Measurements from ENCODE around the gene ATP2C1.

Gene ATP2C1

DNA sequence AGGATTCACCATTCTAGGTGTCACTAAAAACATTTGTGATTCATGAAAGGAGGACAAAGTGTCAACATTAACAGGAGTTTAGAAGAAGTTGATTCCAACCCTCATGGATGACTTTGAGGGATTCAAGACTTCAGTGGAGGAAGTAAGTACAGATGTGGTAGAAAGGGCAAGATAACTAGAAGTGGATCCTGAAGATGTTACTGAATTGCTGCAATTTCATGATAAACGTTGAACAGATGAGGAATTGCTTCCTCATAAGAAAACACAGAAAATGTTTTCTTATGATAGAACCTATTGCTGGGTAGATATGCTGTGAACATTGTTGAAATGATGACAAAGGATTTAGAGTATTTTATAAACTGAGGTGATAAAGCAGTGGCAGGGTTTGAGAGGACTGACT lies 23.5 kb upstream of the ATP2C1 start:
- H3K27me3 Mint-ChIP-seq, result peaks cover 0 to 7% of the 10 kb centered on the region in 2 donors
- no peak for DNase-seq
- H3K27ac Mint-ChIP-seq, result no peak overlapping the region
- H3K4me3 Mint-ChIP-seq, result no peak overlapping the region
- H3K4me1 Mint-ChIP-seq (ENCODE audit: low read depth in 2 of 2), result no peaks in the 10 kb centered on the region
- H3K36me3 Mint-ChIP-seq (ENCODE audit: insufficient read depth), result peaks cover 4% of the 10 kb centered on the region
- no peak for ATAC-seq (replicated peaks)
- H3K9me3 Mint-ChIP-seq, result no peaks in the 10 kb centered on the region

DNA sequence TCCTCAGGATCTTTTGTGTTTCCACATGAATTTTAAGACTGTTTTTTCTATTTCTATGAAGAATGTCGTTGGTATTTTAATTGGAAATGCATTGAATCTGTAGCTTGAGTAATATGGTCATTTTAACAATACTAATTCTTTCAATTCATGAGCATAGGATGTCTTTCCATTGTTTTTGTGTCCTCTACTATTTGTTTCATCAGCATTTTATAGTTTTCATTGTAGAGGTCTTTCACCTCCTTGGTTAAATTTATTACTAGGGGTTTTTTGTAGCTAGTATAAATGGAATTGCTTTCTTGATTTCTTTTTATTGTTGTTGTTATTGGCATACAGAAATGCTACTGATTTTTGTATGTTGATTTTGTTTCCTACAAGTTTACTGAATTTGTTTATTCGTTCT lies 17.3 kb upstream of the ATP2C1 start:
- Mint-ChIP-seq H3K9me3 (peaks cover 0 to 8% of the 10 kb centered on the region in 2 donors), H3K36me3 (ENCODE audit: insufficient read depth) (peaks cover 4% of the 10 kb centered on the region), H3K4me1 (ENCODE audit: low read depth in 2 of 2) (no peaks in the 10 kb centered on the region)

DNA sequence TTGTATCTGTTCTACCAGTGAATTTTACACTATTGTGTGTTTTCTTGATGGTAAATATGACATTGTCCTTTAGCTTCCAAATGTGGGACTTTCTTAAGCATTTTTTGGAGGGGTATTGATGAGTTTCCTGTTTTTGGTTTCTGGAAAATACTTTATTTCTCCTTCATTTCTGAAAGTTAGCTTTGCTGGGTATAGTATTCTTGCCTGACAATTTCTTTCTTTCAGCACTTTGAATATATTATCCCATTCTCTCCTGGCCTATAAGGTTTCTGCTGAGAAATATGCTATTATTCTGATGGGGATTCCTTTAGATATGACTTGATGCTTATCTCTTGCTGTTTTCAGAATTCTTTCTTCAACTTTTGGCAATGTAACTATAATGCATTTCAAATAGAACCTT lies 15.4 kb upstream of the ATP2C1 start:
- Mint-ChIP-seq H3K4me3 (no peak overlapping the region), H3K4me1 (ENCODE audit: low read depth in 2 of 2) (no peaks in the 10 kb centered on the region)

More for the DNA sequence above, 17.3 kb upstream of the ATP2C1 start:
- Mint-ChIP-seq H3K4me3 (no peak overlapping the region), H3K27me3 (peaks cover 18 to 26% of the 10 kb centered on the region in 2 donors), H3K27ac (no peak overlapping the region)
- ATAC-seq (replicated peaks), result no peak
- no peak for DNase-seq

DNA sequence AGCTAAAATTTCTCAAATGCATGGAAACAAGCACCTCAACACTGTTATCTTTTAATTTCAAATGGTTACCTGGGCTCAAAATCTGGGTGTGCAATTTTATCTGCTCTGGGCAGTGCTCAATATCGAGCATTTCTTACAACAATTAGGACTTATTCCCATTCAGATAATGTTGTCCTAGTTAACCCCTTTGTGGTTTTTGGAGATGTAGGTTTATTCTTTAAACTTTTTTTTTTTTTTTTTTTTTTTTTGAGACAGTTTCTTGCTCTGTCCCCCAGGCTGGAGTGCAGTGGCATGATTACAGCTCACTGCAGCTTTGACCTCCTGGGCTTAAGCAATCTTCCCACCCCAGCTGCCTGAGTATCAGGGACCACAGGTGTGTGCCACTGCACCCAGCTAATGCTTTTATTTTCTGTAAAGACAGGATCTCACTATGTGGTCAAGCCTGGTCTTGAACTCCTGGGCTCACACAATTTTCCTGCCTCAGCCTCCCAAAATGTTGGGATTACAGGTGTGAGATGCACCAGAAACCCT lies 4.4 kb upstream of the ATP2C1 start:
- no peak for DNase-seq
- Mint-ChIP-seq H3K27ac (no peak overlapping the region), H3K4me3 (no peak overlapping the region), H3K36me3 (ENCODE audit: insufficient read depth) (peaks cover 16% of the 10 kb centered on the region), H3K27me3 (peaks cover 32 to 38% of the 10 kb centered on the region in 2 donors), H3K9me3 (no peaks in the 10 kb centered on the region), H3K4me1 (ENCODE audit: low read depth in 2 of 2) (peaks cover under 1 to 8% of the 10 kb centered on the region in 2 donors)
- no peak for ATAC-seq (replicated peaks)

More for the DNA sequence above, 15.4 kb upstream of the ATP2C1 start:
- H3K36me3 Mint-ChIP-seq (ENCODE audit: insufficient read depth), result peaks cover 4% of the 10 kb centered on the region
- peaks cover 18 to 34% of the 10 kb centered on the region in 2 donors for H3K27me3 Mint-ChIP-seq
- H3K9me3 Mint-ChIP-seq, result peaks cover 0 to 8% of the 10 kb centered on the region in 2 donors
- DNase-seq, result no peak
- no peak overlapping the region for H3K27ac Mint-ChIP-seq
- no peak for ATAC-seq (replicated peaks)

DNA sequence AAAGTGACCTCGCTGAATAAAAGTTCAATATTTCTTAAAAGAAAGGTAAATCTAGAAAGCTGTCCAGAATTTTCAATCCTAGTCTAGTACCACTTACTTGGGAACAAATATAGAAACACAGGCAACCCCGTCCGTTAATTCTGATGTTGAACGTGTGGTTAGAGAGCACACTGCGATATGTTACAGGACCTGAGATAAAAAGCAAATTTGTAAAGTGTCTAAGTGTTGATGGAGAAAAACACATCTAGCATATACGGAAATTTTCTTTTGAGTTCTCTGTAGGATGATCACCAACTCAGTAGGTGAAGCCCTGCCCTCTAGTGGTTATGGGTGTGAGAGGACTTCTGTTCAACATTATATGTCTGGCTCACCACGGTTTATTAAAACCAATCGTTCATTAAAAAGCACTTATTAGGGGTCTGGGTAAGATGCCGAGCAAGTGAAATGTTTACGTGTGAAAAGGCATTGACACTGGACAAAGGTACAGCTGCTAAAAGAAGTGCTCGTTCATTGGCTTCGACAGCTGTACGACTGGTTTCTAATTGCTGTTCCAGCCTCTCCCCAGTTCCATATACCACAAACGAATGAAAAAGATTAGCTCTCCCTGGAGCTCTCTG lies 1.0 kb upstream of the ATP2C1 start:
- DNase-seq, result peak; percentile 58 to 68 (median 67)
- Mint-ChIP-seq H3K4me1 (ENCODE audit: low read depth in 2 of 2) (peaks cover 20 to 39% of the 10 kb centered on the region in 2 donors), H3K27me3 (peaks cover 0 to 8% of the 10 kb centered on the region in 2 donors), H3K27ac (peak overlapping the region; percentile 99), H3K4me3 (peak overlapping the region; percentile 94), H3K9me3 (no peaks in the 10 kb centered on the region), H3K36me3 (ENCODE audit: insufficient read depth) (peaks cover 19% of the 10 kb centered on the region)
- peak; percentile 56 for ATAC-seq (replicated peaks)

DNA sequence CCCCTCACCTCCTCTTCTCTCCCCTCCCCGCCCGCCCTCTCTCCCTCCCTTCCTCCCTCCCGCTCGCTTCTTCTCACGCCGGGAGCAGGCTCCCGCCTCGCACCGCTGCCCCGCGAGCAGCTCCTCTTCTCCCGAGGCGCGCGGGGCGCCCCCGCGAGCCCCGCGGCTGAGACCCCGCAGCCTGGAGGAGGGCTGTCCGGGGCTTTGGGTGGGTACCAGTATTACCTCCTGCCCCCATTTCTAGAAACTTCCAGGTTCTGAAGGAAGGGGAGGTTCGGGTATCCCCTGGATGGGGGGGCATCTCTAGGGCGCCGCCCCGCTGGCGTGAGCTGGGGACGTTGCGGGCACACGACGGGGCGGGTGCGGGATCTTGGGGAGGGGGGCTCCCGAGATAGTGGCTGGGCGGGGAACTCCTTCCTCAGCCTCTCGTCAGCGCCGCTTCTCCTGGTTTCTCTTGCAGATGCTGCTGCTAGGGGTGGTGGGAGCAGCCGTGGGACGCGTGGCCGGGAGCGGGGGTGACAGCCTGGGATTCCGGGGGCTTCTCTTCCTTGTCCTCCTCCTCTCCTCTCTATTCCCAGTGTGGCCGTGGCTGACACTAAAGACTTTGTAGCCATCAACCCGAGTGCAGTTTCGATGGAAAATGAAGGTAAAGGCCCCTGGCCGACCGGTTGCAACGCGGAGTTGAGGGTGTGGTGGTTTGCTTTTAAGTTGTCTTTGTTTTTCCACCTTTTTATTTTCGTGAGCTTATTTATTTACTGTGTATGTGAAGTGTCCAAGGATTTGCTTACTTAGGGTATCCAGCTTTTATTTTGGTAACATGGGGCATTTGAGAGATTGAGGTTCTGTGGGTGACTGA lies 474 bp downstream of the ATP2C1 start:
- Mint-ChIP-seq H3K27me3 (no peaks in the 10 kb centered on the region), H3K9me3 (no peaks in the 10 kb centered on the region), H3K27ac (peak overlapping the region; percentile 99), H3K4me1 (ENCODE audit: low read depth in 2 of 2) (peaks cover 20 to 39% of the 10 kb centered on the region in 2 donors), H3K36me3 (ENCODE audit: insufficient read depth) (peaks cover 19% of the 10 kb centered on the region), H3K4me3 (peak overlapping the region; percentile 94)
- peak; percentile 20 to 34 (median 33) for DNase-seq
- ATAC-seq (replicated peaks), result peak; percentile 28

DNA sequence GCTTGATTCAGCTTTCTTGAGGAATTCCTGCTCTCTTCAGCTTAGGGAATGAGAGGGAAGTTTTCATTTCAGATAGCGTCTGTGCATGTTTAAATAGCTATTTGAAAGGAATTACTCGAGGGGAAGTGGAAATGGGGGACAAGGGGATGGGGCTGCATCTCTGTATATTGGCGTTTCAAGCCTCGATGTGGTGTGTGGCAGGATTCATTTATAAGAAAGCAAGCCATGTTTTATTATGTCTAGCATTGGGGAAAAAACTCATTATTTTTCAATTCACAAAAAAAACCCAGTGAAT lies 1.0 kb downstream of the ATP2C1 start:
- DNase-seq (no peak), ATAC-seq (replicated peaks) (no peak)
- Mint-ChIP-seq H3K36me3 (ENCODE audit: insufficient read depth) (peaks cover 19% of the 10 kb centered on the region), H3K4me3 (peak overlapping the region; percentile 94), H3K4me1 (ENCODE audit: low read depth in 2 of 2) (peaks cover 20 to 39% of the 10 kb centered on the region in 2 donors), H3K27me3 (no peaks in the 10 kb centered on the region), H3K27ac (peak overlapping the region; percentile 99), H3K9me3 (no peaks in the 10 kb centered on the region)

DNA sequence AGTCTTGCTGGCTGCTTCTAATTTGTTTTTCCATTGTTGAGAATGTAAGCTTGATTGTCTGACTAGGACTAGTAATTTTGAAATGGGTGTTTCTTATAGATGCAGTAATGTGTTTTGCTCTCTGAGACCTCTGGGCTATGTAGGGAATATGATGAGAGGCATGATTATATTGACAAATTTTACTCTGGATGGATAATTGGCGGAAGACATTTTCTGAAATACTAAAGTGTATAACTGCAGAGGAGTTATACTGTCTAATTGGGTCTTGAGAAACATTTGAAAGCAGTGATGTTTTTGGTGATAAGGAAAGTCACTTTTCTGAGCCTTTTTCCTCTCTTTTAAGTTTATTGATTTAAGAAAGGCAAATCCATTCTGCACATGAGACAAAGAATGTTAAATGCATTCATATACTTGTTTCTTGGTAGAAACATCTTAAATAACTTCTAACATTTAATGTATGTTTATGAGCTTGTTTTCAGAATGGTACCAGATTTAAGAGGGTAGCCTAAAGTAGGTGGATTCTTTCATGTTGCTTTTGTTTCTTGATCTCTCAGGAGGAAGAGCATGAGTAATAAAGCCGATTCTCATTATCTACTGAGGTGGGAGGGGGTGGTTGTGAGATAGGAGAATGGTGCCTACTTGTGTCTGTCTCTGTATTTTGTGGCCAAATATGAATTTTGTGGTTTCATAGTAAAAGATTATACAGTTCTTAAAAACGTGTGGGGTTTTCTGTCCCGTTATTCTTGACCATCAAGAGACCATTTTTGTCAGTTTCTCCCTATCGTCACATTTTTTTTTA lies 2.0 kb downstream of the ATP2C1 start:
- H3K4me1 Mint-ChIP-seq (ENCODE audit: low read depth in 2 of 2), result peaks cover 20 to 41% of the 10 kb centered on the region in 2 donors
- H3K9me3 Mint-ChIP-seq, result no peaks in the 10 kb centered on the region
- peak overlapping the region in 1 of 2 donors; percentile 99 for H3K27ac Mint-ChIP-seq

DNA sequence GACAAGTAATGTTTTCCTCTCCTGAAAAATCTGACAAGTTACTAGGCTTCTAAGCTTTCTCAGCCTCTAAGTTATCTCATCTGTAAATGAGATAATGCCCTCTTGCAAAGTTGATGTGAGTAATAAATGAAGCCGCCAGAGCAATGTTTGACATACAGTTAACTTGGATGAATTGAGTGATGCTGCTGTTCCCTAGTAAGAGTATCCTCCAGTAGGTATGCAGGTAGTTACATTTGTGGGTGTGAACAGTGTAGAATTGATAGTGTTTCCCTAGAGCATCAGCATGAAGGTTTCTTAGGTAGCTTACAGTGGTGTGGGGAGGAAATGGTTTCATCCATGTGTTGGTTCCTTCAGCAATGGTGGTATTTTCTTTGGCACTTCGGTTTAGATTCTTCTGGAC lies 3.4 kb downstream of the ATP2C1 start:
- Mint-ChIP-seq H3K27ac (no peak overlapping the region), H3K4me1 (ENCODE audit: low read depth in 2 of 2) (peaks cover 27 to 49% of the 10 kb centered on the region in 2 donors)

More for the DNA sequence above, 2.0 kb downstream of the ATP2C1 start:
- Mint-ChIP-seq H3K4me3 (peak overlapping the region; percentile 94), H3K27me3 (no peaks in the 10 kb centered on the region), H3K36me3 (ENCODE audit: insufficient read depth) (peaks cover 19% of the 10 kb centered on the region)
- no peak for DNase-seq
- ATAC-seq (replicated peaks), result no peak

DNA sequence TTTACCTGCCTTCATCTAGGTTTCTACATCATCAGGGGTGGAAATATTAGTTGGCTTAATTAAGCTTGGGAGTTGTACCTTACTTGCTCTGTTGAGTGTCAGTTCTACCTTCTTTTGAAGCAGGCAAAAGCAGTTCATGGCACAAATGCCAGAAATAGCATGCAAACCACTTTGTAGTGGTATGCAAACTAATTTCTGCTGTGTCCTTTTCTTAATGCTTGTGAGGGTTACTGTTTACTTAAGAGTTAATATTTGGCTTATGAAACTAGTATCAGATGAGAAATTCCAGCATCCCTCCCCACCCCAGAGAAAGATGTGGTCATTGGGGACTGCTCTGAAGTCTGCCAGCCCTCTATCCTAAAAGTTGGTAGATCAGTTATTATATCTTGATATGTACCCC lies 7.1 kb downstream of the ATP2C1 start:
- H3K9me3 Mint-ChIP-seq, result no peaks in the 10 kb centered on the region
- H3K4me1 Mint-ChIP-seq (ENCODE audit: low read depth in 2 of 2), result peaks cover 28 to 44% of the 10 kb centered on the region in 2 donors
- H3K27ac Mint-ChIP-seq, result peak overlapping the region in 1 of 2 donors; percentile 29
- H3K27me3 Mint-ChIP-seq, result no peaks in the 10 kb centered on the region
- H3K4me3 Mint-ChIP-seq, result no peak overlapping the region
- DNase-seq (no peak), ATAC-seq (replicated peaks) (no peak)
- no peaks in the 10 kb centered on the region for H3K36me3 Mint-ChIP-seq (ENCODE audit: insufficient read depth)

More for the DNA sequence above, 3.4 kb downstream of the ATP2C1 start:
- Mint-ChIP-seq H3K27me3 (no peaks in the 10 kb centered on the region), H3K36me3 (ENCODE audit: insufficient read depth) (peaks cover 19% of the 10 kb centered on the region), H3K4me3 (no peak overlapping the region), H3K9me3 (no peaks in the 10 kb centered on the region)
- ATAC-seq (replicated peaks) (no peak), DNase-seq (no peak)

DNA sequence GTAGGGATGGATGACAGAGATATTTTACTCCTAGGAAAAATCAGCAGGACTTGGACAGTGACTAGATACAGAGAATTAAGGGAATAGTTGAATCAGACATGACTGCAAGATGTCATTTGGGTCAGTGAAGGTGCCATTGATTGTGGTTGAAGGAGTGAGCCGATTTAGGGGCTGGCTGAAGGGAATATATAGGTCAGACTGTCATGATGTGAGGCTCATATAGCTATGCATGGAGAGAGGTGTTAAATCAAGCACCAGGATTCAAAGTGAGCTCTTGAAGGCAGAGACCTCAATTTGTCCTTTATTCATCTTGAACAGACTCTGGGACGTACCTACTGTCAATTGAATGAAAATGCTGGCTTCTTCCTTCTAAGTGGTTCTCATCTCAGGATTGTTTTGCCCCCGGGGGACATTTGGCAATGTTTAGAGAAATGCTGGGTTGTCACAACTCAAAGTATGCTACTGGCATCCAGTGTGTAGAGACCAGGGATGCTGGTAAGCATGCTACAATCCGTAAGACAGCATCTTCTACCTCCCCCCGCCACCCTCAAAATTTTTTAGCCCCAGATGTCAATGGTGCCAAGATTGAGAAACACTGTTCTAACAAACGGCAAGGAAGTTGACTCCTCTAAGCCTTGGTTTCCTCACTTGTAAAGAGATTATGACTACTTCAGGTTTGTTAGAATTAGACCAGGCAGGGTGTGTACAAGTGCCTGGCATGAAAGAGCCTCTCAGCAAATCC lies 7.8 kb downstream of the ATP2C1 start:
- Mint-ChIP-seq H3K4me3 (no peak overlapping the region), H3K9me3 (no peaks in the 10 kb centered on the region), H3K27me3 (no peaks in the 10 kb centered on the region), H3K36me3 (ENCODE audit: insufficient read depth) (no peaks in the 10 kb centered on the region), H3K4me1 (ENCODE audit: low read depth in 2 of 2) (peaks cover 30 to 44% of the 10 kb centered on the region in 2 donors), H3K27ac (peak overlapping the region in 1 of 2 donors; percentile 29)
- DNase-seq, result no peak
- peak; percentile 31 for ATAC-seq (replicated peaks)

DNA sequence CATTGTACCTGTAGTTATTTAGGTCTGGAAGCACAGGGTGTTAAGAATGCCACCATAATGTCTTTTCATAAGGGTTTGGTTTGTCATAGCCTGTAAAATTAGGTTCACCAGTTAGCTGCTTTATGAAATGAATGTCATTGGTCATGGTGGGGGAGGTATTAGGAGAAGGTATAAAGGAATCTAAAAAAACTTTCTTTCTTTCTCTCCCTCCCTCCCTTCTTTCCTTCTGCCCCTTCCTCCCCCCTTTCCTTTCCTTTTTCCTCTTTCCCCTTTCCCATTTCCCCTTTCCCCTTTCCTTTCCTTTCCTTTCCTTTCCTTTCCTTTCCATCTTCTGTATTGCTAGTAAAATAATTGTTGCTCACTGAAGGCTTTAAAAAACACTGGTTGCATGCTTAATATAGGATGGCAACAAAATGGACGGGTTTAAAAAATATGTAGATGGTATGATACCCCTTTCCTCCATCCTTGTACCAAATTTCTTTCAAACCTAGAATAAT lies 9.6 kb downstream of the ATP2C1 start:
- Mint-ChIP-seq H3K4me1 (ENCODE audit: low read depth in 2 of 2) (peaks cover 33 to 51% of the 10 kb centered on the region in 2 donors), H3K27ac (no peak overlapping the region), H3K4me3 (no peak overlapping the region), H3K36me3 (ENCODE audit: insufficient read depth) (no peaks in the 10 kb centered on the region), H3K9me3 (no peaks in the 10 kb centered on the region), H3K27me3 (no peaks in the 10 kb centered on the region)
- ATAC-seq (replicated peaks), result no peak
- DNase-seq, result no peak

Measured in effector memory CD8-positive, alpha-beta T cell (primary cell).